ENCODE results near the gene PACRG.

GRCh38 chr6:163344411-163344810, 616.6 kb downstream of the PACRG start:
- TF ChIP-seq, protein P1, sequence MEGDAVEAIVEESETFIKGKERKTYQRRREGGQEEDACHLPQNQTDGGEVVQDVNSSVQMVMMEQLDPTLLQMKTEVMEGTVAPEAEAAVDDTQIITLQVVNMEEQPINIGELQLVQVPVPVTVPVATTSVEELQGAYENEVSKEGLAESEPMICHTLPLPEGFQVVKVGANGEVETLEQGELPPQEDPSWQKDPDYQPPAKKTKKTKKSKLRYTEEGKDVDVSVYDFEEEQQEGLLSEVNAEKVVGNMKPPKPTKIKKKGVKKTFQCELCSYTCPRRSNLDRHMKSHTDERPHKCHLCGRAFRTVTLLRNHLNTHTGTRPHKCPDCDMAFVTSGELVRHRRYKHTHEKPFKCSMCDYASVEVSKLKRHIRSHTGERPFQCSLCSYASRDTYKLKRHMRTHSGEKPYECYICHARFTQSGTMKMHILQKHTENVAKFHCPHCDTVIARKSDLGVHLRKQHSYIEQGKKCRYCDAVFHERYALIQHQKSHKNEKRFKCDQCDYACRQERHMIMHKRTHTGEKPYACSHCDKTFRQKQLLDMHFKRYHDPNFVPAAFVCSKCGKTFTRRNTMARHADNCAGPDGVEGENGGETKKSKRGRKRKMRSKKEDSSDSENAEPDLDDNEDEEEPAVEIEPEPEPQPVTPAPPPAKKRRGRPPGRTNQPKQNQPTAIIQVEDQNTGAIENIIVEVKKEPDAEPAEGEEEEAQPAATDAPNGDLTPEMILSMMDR (IDR thresholded peaks at IDR 0.05): no peak
- TF ChIP-seq POLR2A (IDR thresholded peaks at IDR 0.05): no peak
- TF ChIP-seq POLR2AphosphoS5 (IDR thresholded peaks at IDR 0.05): no peak

Measured in prostate gland (tissue), 2 donors.